Measurements from ENCODE around the gene DNM2.
A peak's percentile ranks its signal among the peaks of the same experiment; 100 is the strongest.
"Not testable (repeated sequence)": the region's sequence is repeated elsewhere in the genome, so short reads cannot be mapped to it uniquely, and the experiment has no call there.

DNM2 gene

GRCh38 chr19:10831987-10832938, 114.4 kb downstream of the DNM2 start:
- no peak for DNase-seq

- no peak for DNase-seq
Observed at GRCh38 chr19:10832939-10833296, 115.0 kb downstream of the DNM2 start.

- DNase-seq, result peak in 3 of 56 donors; percentile 19 to 45 (median 39)
Observed at GRCh38 chr19:10835089-10835753, 117.3 kb downstream of the DNM2 start.

GRCh38 chr19:10835754-10836478, 118.0 kb downstream of the DNM2 start, which contains the start of gene TMED1:
Gene TMED1 (minus strand): TSS chr19:10836212. CDS start chr19:10836191, 21 bp downstream.
- peak; percentile 69 to 100 (median 96) for DNase-seq

GRCh38 chr19:10836479-10837330, 118.8 kb downstream of the DNM2 start:
- peak in 35 of 56 donors; percentile 68 to 96 (median 87) for DNase-seq

DNA sequence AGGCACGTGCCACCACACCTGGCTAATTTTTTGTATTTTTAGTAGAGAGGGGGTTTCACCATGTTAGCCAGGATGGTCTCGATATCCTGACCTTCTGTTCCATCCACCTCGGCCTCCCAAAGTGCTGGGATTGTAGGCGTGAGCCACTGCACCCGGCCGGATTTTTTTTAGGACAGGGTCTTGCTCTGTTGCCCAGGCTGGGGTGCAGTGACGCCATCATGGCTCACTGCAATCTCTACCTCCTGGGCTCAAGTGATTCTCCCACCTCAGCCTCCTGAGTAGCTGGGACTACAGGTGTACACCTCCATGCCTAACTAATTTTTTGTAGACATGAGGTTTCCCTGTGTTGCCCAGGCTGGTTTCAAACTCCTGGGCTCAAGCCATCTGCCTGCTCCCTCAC, 119.8 kb downstream of the DNM2 start:
- DNase-seq, result not testable (repeated sequence)

- no peak for DNase-seq
Observed at GRCh38 chr19:10838377-10838776, 120.5 kb downstream of the DNM2 start.

DNA sequence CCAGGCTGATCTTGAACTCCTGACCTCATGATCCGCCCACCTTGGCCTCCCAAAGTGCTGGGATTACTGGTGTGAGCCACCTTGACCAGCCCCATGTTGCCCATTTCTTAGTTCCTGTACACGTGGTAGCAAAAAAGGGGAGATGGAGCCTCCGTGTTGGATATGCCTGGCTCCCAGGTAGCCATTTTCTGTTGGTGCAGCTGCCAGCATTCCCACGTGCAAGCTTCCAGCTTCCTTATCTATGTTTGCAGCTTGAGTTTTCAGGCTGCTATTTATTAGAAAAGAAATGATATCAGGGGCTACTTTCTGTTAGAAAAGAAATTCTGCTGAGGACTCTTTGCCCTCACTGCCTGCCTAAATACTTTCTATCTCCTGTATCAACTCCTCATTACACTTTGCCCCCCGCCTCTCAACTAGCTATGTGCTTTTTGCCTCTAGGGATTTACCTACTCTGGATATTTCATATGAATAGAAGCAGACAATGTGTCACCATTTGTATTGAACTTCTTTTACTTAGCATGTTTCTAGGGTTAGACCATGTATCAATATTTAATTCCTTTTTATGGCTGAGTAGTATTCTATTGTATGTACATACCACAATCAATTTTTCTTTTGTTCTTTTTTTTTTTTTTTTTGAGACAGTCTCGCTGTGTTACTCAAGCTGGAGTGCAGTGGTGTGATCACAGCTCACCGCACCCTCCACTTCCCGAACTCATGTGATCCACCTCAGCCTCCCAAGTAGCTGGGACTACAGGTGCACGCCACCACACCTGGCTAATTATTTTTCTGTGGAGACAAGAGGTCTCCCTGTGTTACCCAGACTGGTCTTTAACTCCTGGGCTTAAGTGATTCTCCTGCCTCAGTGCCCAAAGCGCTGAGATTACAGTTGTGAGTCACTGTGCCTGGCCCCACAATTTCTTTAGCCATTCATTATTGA, 121.5 kb downstream of the DNM2 start:
- DNase-seq, result no peak

GRCh38 chr19:10842788-10843187, 124.9 kb downstream of the DNM2 start:
- DNase-seq, result no peak

DNA sequence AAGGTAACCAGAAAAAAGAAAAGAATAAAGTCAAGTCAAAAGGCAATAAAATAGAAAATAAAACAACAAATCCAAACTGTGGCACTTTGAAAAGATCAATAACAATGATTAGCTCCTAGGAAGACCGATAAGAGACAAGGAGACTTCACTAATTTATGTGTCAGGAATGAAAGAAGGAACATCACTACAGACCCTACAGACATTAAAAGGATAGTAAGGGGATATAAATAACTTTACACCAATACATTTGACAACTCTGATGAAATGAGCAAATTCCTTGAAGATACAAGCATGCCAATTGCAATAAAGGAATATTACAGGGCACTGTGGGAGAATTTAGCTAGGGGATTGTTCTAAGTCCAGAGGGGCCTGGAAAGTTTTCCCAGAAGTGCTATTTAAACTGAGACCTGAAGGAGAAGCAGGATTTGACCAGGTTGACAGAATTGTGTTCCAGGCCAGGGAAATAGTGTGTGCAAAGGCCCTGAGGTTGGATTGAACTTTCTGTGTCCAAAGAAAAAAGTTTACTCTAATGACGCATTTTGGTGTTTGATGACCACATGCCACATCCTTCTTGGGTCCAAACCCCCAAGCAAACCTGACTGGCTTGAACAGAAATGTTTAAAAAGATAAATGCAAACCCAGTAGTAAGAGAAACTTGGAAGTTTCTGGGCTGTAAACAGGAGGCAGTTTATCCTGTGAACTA, 128.8 kb downstream of the DNM2 start:
- DNase-seq, result no peak

GRCh38 chr19:10848230-10848856, 130.5 kb downstream of the DNM2 start, which contains the start of gene C19orf38:
Gene C19orf38 (plus strand): TSS chr19:10848415. CDS start chr19:10848509, 94 bp downstream.
- peak in 1 of 56 donors; percentile 22 for DNase-seq

DNA sequence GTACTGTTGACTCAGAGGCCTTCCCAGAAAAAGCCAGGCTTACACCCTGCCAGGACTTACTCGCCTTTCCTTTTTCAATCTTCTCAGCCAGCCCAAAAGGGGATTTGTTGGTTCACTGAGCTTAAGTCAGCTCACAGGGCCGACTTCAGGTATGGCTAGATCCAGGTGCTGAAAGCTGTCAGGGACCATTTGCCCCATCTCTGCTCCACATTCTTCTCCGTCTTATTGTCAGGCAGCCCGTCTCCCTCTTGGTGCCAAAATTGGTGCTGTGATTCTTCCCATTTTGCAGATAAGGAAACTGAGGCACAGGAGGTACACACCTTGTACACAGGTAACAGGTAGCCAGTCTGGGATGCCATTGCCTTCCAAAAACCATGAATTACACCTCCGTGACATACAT, 132.8 kb downstream of the DNM2 start:
- no peak for DNase-seq

GRCh38 chr19:10852098-10852800, 134.4 kb downstream of the DNM2 start:
- DNase-seq, result no peak

GRCh38 chr19:10852941-10853340, 135.1 kb downstream of the DNM2 start:
- no peak for DNase-seq

- no peak for DNase-seq
Observed at GRCh38 chr19:10854350-10855089, 136.6 kb downstream of the DNM2 start.

DNA sequence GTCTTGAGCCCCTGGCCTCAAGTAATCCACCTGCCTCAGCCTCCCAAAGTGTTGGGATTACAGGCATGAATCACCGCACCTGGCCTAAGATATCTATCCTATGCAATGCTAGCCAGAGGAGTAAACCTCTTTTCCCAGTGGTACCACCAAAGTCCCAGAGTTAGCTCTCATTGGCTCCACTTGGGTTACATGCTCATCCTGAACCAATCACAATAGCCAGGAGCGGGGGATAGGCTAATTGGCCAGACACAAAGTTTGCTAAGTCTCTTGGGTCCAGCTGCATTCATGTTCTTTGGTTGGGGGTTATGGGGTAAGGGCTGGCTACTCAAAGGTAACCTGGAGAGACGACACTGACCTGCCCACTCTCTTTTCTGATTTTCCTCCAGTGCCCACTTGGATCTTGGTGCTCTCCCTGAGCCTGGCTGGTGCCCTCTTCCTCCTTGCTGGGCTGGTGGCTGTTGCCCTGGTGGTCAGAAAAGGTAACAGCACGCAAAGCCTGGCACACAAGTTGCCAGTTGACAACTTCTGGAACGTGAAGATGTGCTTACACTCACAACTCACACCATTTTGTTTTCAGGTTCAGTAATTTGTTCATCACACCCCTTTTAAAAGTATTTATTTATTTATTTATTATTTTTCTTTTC, 138.1 kb downstream of the DNM2 start:
- DNase-seq, result no peak
